Measurements from ENCODE around the gene MORN1. TPM values are rescaled to one million over a fixed set of nuclear protein-coding genes. Genes with fewer than 3 reads are reported as not detected.

The MORN1 gene
- total RNA-seq, 2 experiments from 2014 or later, result 8.0 to 8.5 TPM

- CTCF ChIA-PET, result interaction anchor here (0.8 to 4.0 kb wide), 18 partner anchors 9 to 388 kb away, joined by 3 to 69 read pairs (median 5); partner anchors contain the start of genes FAAP20, MORN1, PANK4 and PRXL2B
- DNase-seq (peak; percentile 72), ATAC-seq (no peak)
- no peaks in the 10 kb centered on the region for H3K36me3 Mint-ChIP-seq
- H3K4me3 Mint-ChIP-seq, result peak overlapping the region; percentile 75
- peak overlapping the region; percentile 95 for H3K27ac Mint-ChIP-seq
- H3K27me3 Mint-ChIP-seq, result no peaks in the 10 kb centered on the region
- no peaks in the 10 kb centered on the region for H3K9me3 Mint-ChIP-seq (ENCODE audit: low read depth)
- H3K4me1 Mint-ChIP-seq, result peaks cover 36% of the 10 kb centered on the region
These were observed 25.0 kb upstream of the MORN1 start for GRCh38 chr1:2416403-2416802.

DNA sequence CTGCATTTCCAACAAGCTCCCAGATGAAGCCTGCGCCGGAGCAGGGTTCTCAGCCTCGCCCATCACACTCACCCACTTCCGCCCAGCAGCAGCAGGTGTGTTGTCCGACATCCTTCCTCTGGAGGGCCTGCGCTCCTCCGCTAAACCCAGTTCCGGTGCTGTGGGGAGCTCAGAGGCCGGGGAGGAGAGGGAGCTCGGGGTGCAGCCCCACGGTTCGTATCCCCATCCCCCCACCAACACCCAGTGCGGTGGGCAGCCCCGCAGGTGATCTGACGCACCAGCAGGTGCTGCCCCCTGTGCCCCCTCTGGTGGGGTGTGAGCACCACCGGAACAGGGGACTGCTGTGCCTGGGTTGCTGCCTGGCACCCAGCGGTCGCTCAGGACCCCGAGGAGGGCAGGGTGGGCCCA lies 24.5 kb upstream of the MORN1 start:
- H3K4me3 Mint-ChIP-seq, result peak overlapping the region; percentile 75
- H3K27me3 Mint-ChIP-seq, result no peaks in the 10 kb centered on the region
- H3K4me1 Mint-ChIP-seq, result peaks cover 41% of the 10 kb centered on the region
- no peaks in the 10 kb centered on the region for H3K9me3 Mint-ChIP-seq (ENCODE audit: low read depth)
- peak overlapping the region; percentile 95 for H3K27ac Mint-ChIP-seq
- peak; percentile 85 for DNase-seq
- H3K36me3 Mint-ChIP-seq, result no peaks in the 10 kb centered on the region
- peak; percentile 13 for ATAC-seq
- CTCF ChIA-PET, result interaction anchor here (0.8 to 4.0 kb wide), 21 partner anchors 9 to 389 kb away, joined by 3 to 69 read pairs (median 5); partner anchors contain the start of genes FAAP20, MORN1, PANK4 and PRXL2B

DNA sequence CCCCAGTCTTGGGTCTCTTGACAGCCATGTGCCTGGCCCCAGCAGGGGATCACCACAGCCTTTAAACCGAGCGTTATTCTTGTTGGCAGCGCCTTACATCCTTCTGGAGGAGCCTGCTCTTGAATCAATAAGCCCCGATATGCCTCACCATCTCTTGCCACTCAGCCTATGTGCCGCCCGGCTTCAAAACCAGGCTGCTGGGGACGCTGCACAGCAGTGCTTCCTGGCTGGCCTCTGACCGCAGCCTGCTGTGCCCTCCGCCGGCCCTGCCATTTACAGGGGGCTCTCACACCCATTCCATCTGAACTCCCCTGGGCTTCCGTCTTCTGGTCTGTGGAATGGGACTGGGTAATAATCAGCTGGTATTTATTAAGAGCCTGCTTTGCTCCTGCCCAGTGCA lies 24.0 kb upstream of the MORN1 start:
- ATAC-seq, result no peak
- peaks cover 43% of the 10 kb centered on the region for H3K4me1 Mint-ChIP-seq
- CTCF ChIA-PET, result interaction anchor here (0.8 to 4.0 kb wide), 21 partner anchors 8 to 386 kb away, joined by 3 to 69 read pairs (median 5); partner anchors contain the start of genes MORN1, PANK4, PRXL2B and RER1
- H3K27ac Mint-ChIP-seq, result peak overlapping the region; percentile 95
- H3K27me3 Mint-ChIP-seq, result no peaks in the 10 kb centered on the region
- H3K9me3 Mint-ChIP-seq (ENCODE audit: low read depth), result no peaks in the 10 kb centered on the region
- peak overlapping the region; percentile 75 for H3K4me3 Mint-ChIP-seq
- H3K36me3 Mint-ChIP-seq, result no peaks in the 10 kb centered on the region
- peak; percentile 55 for DNase-seq

- DNase-seq, result peak; percentile 91
- peak; percentile 40 for ATAC-seq
- Mint-ChIP-seq H3K36me3 (no peaks in the 10 kb centered on the region), H3K4me1 (peaks cover 43% of the 10 kb centered on the region), H3K27ac (peak overlapping the region; percentile 95), H3K9me3 (ENCODE audit: low read depth) (no peaks in the 10 kb centered on the region), H3K4me3 (peak overlapping the region; percentile 75), H3K27me3 (no peaks in the 10 kb centered on the region)
- CTCF ChIA-PET, result interaction anchor here (0.7 to 4.0 kb wide), 17 partner anchors 9 to 376 kb away, joined by 3 to 69 read pairs (median 3); partner anchors contain the start of genes FAAP20, PANK4, PRXL2B and TNFRSF14
These were observed 23.1 kb upstream of the MORN1 start for GRCh38 chr1:2414297-2414958.

DNA sequence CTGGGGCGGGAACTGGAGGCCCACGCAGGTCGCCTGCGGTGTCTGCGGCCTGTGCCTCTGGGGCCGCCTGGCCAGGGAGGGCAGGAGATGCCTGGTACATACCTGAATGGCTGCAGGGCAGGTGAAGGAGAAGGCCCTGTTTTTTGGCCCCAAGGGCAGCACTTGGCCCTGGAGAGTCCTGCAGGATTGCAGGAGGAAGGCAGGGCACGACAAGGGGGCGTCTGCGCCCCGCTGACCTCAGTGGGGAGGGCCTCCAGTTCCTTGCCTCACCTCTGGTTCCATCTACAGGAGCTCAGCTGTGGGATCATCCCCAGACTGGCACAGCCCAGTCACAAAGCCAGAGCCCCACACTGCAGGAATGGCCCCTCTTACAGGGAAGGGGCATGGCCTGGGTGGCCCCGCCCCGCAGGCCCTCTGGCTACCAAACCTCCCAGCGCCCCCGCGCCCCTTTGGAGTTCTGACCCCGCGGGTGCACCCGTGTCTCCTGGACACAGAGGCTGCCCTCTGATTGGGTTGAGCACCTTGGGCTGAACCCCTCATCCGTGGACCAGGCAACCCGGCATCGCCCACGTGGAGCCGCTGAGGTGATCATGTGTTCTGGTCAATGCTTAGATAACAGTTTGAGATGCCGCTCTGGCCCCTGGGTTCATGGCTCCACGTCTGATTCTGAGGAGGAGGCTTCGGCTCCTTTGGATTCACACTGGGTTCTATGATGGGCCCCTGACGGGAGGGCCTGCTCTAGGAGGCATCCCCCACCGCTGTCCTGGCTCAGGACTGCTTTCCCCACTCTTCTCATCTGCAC lies 22.3 kb upstream of the MORN1 start:
- Mint-ChIP-seq H3K4me3 (peak overlapping the region; percentile 75), H3K27me3 (no peaks in the 10 kb centered on the region), H3K27ac (peak overlapping the region; percentile 95), H3K9me3 (ENCODE audit: low read depth) (no peaks in the 10 kb centered on the region), H3K4me1 (peaks cover 43% of the 10 kb centered on the region), H3K36me3 (no peaks in the 10 kb centered on the region)
- no peak for ATAC-seq
- CTCF ChIA-PET, result interaction anchor here (0.8 to 4.0 kb wide), 12 partner anchors 22 to 374 kb away, joined by 3 to 69 read pairs (median 10); partner anchors contain the start of genes FAAP20, MORN1, PANK4 and RER1
- DNase-seq, result peak; percentile 58

DNA sequence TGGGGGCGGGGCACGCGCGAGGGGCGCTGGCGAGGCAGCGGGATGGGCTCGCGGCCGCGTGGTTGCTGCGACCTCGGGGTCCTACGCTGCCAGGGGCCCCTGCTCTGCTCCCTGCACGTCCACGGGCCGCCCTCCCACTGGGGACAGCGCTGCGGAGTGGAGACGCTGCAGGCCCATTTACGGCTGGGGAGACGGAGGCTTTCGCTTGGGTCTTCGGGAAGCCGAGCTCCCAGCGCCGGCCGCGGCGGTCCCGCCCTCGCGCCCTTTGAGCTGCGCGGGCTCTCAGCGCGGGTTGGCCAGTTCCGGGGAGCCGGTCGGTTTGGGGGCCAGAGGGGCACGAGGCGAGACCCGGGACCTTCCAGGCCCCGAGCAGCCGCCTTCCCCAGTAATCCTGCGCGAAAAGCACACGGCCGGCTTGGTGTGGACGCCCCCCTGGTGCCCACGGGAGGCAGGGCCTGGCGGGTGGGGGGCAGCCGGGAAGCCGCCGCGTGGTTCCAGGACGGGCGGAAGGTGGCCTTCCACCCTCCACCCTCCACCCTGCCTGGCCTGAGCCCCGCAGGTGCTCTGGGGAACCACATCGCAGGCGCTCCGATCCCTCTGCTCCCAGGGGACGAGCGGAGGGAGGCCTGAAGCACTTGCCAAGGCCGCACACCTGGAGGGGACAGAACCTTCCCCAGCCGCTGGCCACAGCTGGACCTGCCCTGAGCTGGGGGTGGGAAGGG lies 21.6 kb upstream of the MORN1 start:
- Mint-ChIP-seq H3K4me3 (peak overlapping the region; percentile 81), H3K4me1 (peaks cover 43% of the 10 kb centered on the region), H3K9me3 (ENCODE audit: low read depth) (no peaks in the 10 kb centered on the region), H3K27me3 (no peaks in the 10 kb centered on the region), H3K27ac (peak overlapping the region; percentile 95), H3K36me3 (no peaks in the 10 kb centered on the region)
- ATAC-seq (peak; percentile 46), DNase-seq (peak; percentile 55)
- CTCF ChIA-PET, result interaction anchor here (0.8 to 1.8 kb wide), 9 partner anchors 21 to 375 kb away, joined by 3 to 19 read pairs (median 4); partner anchors contain the start of genes FAAP20, MORN1, RER1 and TNFRSF14

DNA sequence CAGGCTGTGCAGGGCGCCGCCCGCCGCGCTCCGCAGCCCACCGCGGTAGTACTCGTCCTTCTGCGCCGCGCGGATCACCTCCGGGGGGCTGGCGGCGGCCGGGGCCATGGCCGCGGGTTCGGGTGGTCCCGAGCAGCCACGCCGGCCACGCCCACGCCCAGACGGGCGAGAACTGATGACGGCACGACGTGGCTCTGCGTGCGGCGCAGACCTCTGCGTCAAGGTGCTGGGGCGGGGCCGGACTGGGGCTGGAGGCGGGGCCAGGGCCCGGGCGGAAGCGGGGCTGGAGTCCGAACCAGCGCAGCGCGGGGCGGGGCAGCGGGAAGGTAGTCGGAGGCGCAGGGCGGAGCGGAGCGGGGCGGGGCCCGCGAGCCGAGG lies 21.0 kb upstream of the MORN1 start, which contains the start of gene PEX10:
PEX10 (minus strand) TSS at position 170 of the 378 bp plus-strand sequence; CDS start at position 108, 62 bp downstream.
- Mint-ChIP-seq H3K27ac (peak within 1 kb of the TSS; percentile 95), H3K27me3 (no peaks in the 10 kb centered on the region), H3K9me3 (ENCODE audit: low read depth) (no peaks in the 10 kb centered on the region), H3K4me1 (peaks cover 43% of the 10 kb centered on the region), H3K4me3 (peak within 1 kb of the TSS; percentile 81), H3K36me3 (no peaks in the 10 kb centered on the region)
- CTCF ChIA-PET, result interaction anchor here (0.9 to 1.8 kb wide), 6 partner anchors 112 to 217 kb away, joined by 3 to 19 read pairs (median 6); partner anchors contain the start of gene FAAP20
- ATAC-seq (peak; percentile 88), DNase-seq (peak; percentile 99)

- H3K4me1 Mint-ChIP-seq, result peaks cover 39% of the 10 kb centered on the region
- DNase-seq, result no peak
- peak; percentile 31 for ATAC-seq
- H3K27ac Mint-ChIP-seq, result peak overlapping the region; percentile 81
- peak overlapping the region; percentile 81 for H3K4me3 Mint-ChIP-seq
- H3K27me3 Mint-ChIP-seq, result no peaks in the 10 kb centered on the region
- no peaks in the 10 kb centered on the region for H3K36me3 Mint-ChIP-seq
- CTCF ChIA-PET, result interaction anchor here (0.7 to 1.1 kb wide), 3 partner anchors 144 to 1048 kb away, joined by 3 read pairs; partner anchors contain the start of gene TNFRSF14
- H3K9me3 Mint-ChIP-seq (ENCODE audit: low read depth), result no peaks in the 10 kb centered on the region
These were observed 20.5 kb upstream of the MORN1 start for GRCh38 chr1:2411801-2412394.

GRCh38 chr1:2409745-2410144 lies 18.4 kb upstream of the MORN1 start:
- H3K36me3 Mint-ChIP-seq, result peaks cover 6% of the 10 kb centered on the region
- H3K9me3 Mint-ChIP-seq (ENCODE audit: low read depth), result no peaks in the 10 kb centered on the region
- DNase-seq (no peak), ATAC-seq (no peak)
- no peak overlapping the region for H3K4me3 Mint-ChIP-seq
- peaks cover 21% of the 10 kb centered on the region for H3K4me1 Mint-ChIP-seq
- CTCF ChIA-PET, result interaction anchor here (1.0 to 1.4 kb wide), 2 partner anchors 18 to 176 kb away, joined by 3 read pairs; partner anchors contain the start of genes MORN1 and RER1
- no peaks in the 10 kb centered on the region for H3K27me3 Mint-ChIP-seq
- no peak overlapping the region for H3K27ac Mint-ChIP-seq

GRCh38 chr1:2408859-2409276 lies 17.5 kb upstream of the MORN1 start:
- H3K4me3 Mint-ChIP-seq, result no peak overlapping the region
- CTCF ChIA-PET, result interaction anchor here (1.0 kb wide), 1 partner anchor 177 kb away, joined by 3 read pairs; no protein-coding TSS in a partner anchor

DNA sequence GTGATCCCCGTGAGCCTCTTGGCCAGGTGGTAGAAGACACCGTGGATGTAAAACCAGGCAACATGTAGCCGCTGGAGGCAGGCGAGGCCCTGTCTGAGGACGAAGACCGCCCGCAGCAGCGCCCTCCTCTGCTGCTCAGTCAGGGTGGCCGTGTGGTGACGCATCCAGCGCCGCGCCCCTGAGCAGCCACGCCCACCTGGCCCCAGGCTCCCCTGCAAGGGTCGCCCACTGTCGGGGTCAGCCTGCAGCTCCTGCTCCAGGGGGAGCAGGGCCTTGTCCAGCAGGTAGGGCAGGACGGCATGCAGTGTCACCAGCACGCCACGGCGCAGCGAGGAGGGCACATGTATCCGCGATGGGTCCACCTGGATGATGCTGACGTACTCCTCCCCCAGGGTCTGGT lies 17.1 kb upstream of the MORN1 start:
- no peaks in the 10 kb centered on the region for H3K9me3 Mint-ChIP-seq (ENCODE audit: low read depth)
- peaks cover 9% of the 10 kb centered on the region for H3K4me1 Mint-ChIP-seq
- ATAC-seq (no peak), DNase-seq (no peak)
- CTCF ChIA-PET, result no interaction called here
- no peak overlapping the region for H3K4me3 Mint-ChIP-seq
- H3K36me3 Mint-ChIP-seq, result peaks cover 11% of the 10 kb centered on the region
- no peak overlapping the region for H3K27ac Mint-ChIP-seq
- H3K27me3 Mint-ChIP-seq, result no peaks in the 10 kb centered on the region

More at GRCh38 chr1:2408859-2409276, 17.5 kb upstream of the MORN1 start:
- DNase-seq (no peak), ATAC-seq (no peak)
- peaks cover 10% of the 10 kb centered on the region for H3K36me3 Mint-ChIP-seq
- H3K27ac Mint-ChIP-seq, result no peak overlapping the region
- peaks cover 12% of the 10 kb centered on the region for H3K4me1 Mint-ChIP-seq
- no peaks in the 10 kb centered on the region for H3K9me3 Mint-ChIP-seq (ENCODE audit: low read depth)
- H3K27me3 Mint-ChIP-seq, result no peaks in the 10 kb centered on the region

GRCh38 chr1:2407991-2408275 lies 16.6 kb upstream of the MORN1 start:
- CTCF ChIA-PET, result no interaction called here
- Mint-ChIP-seq H3K27ac (no peak overlapping the region), H3K36me3 (peaks cover 12% of the 10 kb centered on the region), H3K9me3 (ENCODE audit: low read depth) (no peaks in the 10 kb centered on the region), H3K27me3 (no peaks in the 10 kb centered on the region), H3K4me1 (peaks cover 9% of the 10 kb centered on the region), H3K4me3 (no peak overlapping the region)
- ATAC-seq (no peak), DNase-seq (no peak)

Measured in activated CD8-positive, alpha-beta memory T cell treated with anti-CD3 and anti-CD28 coated beads, Interleukin-2, amount 10 ng/mL, durations not matched to agents 7 days and 5 days (primary cell).